Stomach smooth muscle (tissue), 2 donors: ENCODE measurements around the gene C20orf202.

Source experiments
- H3K27ac ChIP-seq: one replicate; pipeline ENCODE4 v1.7.0; 2013; ENCODE audit warnings: mild to moderate bottlenecking, low read length, inconsistent platforms
- H3K27me3 ChIP-seq, 2 donors: one replicate each; pipeline ENCODE4 v1.7.0; 2013; ENCODE audit warnings: low read length in 2 of 2; ENCODE audit not compliant: insufficient read depth in 2 of 2, control insufficient read depth in 1 of 2
- H3K36me3 ChIP-seq, 2 donors: one replicate each; pipeline ENCODE4 v1.7.0; 2013; ENCODE audit warnings: low read length in 2 of 2; ENCODE audit not compliant: control insufficient read depth in 2 of 2, insufficient read depth in 2 of 2
- H3K4me1 ChIP-seq: one replicate; pipeline ENCODE4 v1.7.0; 2013; ENCODE audit warnings: low read length; ENCODE audit not compliant: control insufficient read depth, insufficient read depth
- H3K4me3 ChIP-seq, 2 donors: one replicate each; pipeline ENCODE4 v1.7.0; 2013; ENCODE audit warnings: low read length in 2 of 2
- H3K9ac ChIP-seq, 2 donors: one replicate each; pipeline ENCODE4 v1.7.0; 2013; ENCODE audit warnings: low read length in 2 of 2, mild to moderate bottlenecking in 1 of 2
- H3K9me3 ChIP-seq, 2 donors: one replicate each; pipeline ENCODE4 v1.7.0; 2013; ENCODE audit warnings: low read length in 2 of 2; ENCODE audit not compliant: control insufficient read depth in 2 of 2
- donor health status: healthy.
- donor health status: Pancreatic carcinoma.

Gene C20orf202

GRCh38 chr20:1195226-1195625 lies 8.0 kb upstream of the C20orf202 start:
- Histone ChIP-seq H3K4me1 (no peaks in the 10 kb centered on the region), H3K27ac (no peak overlapping the region), H3K36me3 (no peaks in the 10 kb centered on the region), H3K9me3 (no peaks in the 10 kb centered on the region), H3K9ac (no peak overlapping the region), H3K27me3 (peaks cover 0 to 8% of the 10 kb centered on the region in 2 donors), H3K4me3 (no peak overlapping the region)

GRCh38 chr20:1196634-1197033 lies 6.6 kb upstream of the C20orf202 start:
- no peaks in the 10 kb centered on the region for H3K4me1 ChIP-seq
- no peak overlapping the region for H3K27ac ChIP-seq
- no peaks in the 10 kb centered on the region for H3K9me3 ChIP-seq
- H3K4me3 ChIP-seq = no peak overlapping the region
- H3K36me3 ChIP-seq = no peaks in the 10 kb centered on the region
- peaks cover 0 to 6% of the 10 kb centered on the region in 2 donors for H3K27me3 ChIP-seq
- no peak overlapping the region for H3K9ac ChIP-seq

GRCh38 chr20:1197801-1198200 lies 5.5 kb upstream of the C20orf202 start:
- H3K9me3 ChIP-seq = no peaks in the 10 kb centered on the region
- no peak overlapping the region for H3K4me3 ChIP-seq
- H3K36me3 ChIP-seq = no peaks in the 10 kb centered on the region
- no peaks in the 10 kb centered on the region for H3K4me1 ChIP-seq
- H3K27me3 ChIP-seq = peaks cover 0 to 6% of the 10 kb centered on the region in 2 donors
- H3K9ac ChIP-seq = no peak overlapping the region
- H3K27ac ChIP-seq = no peak overlapping the region

DNA sequence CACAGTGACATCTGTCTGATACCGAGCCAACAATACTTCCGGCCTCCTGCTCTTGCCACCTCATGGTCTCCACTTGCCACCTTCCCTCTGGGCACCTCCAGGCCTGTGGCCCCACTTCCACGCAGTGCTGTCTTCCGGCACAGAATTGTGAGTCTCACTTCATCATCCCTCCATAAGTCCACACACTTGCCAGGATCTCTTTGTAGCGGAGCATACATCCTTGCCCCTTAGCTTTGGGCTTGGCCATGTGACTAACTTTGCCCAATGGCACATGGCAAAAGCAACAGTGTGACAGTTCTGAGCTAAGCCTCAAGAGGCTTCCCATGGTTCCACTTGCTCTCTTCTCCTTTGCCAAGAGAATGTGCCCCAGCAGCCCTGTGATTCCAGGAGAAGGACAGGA lies 4.5 kb upstream of the C20orf202 start:
- peaks cover 0 to 6% of the 10 kb centered on the region in 2 donors for H3K27me3 ChIP-seq
- no peaks in the 10 kb centered on the region for H3K4me1 ChIP-seq
- no peak overlapping the region for H3K9ac ChIP-seq
- H3K36me3 ChIP-seq = no peaks in the 10 kb centered on the region
- no peaks in the 10 kb centered on the region for H3K9me3 ChIP-seq
- no peak overlapping the region for H3K27ac ChIP-seq
- no peak overlapping the region for H3K4me3 ChIP-seq

- H3K27me3 ChIP-seq = peaks cover 0 to 8% of the 10 kb centered on the region in 2 donors
- H3K4me1 ChIP-seq = no peaks in the 10 kb centered on the region
- no peak overlapping the region for H3K4me3 ChIP-seq
- no peak overlapping the region for H3K9ac ChIP-seq
- no peak overlapping the region for H3K27ac ChIP-seq
- H3K9me3 ChIP-seq = no peaks in the 10 kb centered on the region
- H3K36me3 ChIP-seq = no peaks in the 10 kb centered on the region
Measured at GRCh38 chr20:1199212-1199873, 3.9 kb upstream of the C20orf202 start.

DNA sequence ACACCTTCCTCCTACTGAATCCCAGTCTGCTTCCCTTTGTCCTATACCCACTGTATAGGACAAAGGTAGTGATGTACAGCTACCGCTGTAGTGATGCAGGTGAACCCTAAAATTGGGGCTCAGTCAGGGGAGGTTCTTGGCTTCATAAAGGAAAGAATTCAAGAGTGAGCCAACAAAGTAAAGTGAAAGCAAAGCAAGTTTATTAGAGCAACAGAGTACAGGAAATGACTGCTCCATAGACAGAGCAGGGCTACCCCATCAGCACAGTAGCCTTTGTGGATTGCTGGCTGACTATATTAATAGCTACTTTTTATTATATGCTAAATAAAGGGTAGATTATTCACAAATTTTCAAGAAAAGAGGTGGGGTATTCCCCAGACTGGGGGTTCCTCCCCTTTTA lies 3.3 kb upstream of the C20orf202 start:
- H3K27me3 ChIP-seq = peaks cover 0 to 9% of the 10 kb centered on the region in 2 donors
- no peaks in the 10 kb centered on the region for H3K4me1 ChIP-seq
- no peak overlapping the region for H3K27ac ChIP-seq
- H3K36me3 ChIP-seq = no peaks in the 10 kb centered on the region
- H3K4me3 ChIP-seq = no peak overlapping the region
- no peaks in the 10 kb centered on the region for H3K9me3 ChIP-seq
- no peak overlapping the region for H3K9ac ChIP-seq

GRCh38 chr20:1203630-1204029 lies 376 bp downstream of the C20orf202 start:
- no peak overlapping the region for H3K9ac ChIP-seq
- no peak overlapping the region for H3K27ac ChIP-seq
- no peaks in the 10 kb centered on the region for H3K9me3 ChIP-seq
- H3K36me3 ChIP-seq = no peaks in the 10 kb centered on the region
- H3K4me1 ChIP-seq = no peaks in the 10 kb centered on the region
- H3K27me3 ChIP-seq = peaks cover 0 to 12% of the 10 kb centered on the region in 2 donors
- no peak overlapping the region for H3K4me3 ChIP-seq

GRCh38 chr20:1204113-1204512 lies 859 bp downstream of the C20orf202 start:
- H3K9me3 ChIP-seq = no peaks in the 10 kb centered on the region
- H3K36me3 ChIP-seq = no peaks in the 10 kb centered on the region
- H3K4me3 ChIP-seq = no peak overlapping the region
- no peak overlapping the region for H3K9ac ChIP-seq
- H3K27ac ChIP-seq = no peak overlapping the region
- H3K27me3 ChIP-seq = peaks cover 0 to 9% of the 10 kb centered on the region in 2 donors
- H3K4me1 ChIP-seq = no peaks in the 10 kb centered on the region

GRCh38 chr20:1204576-1204975 lies 1.3 kb downstream of the C20orf202 start:
- Histone ChIP-seq H3K36me3 (no peaks in the 10 kb centered on the region), H3K9ac (no peak overlapping the region), H3K27ac (no peak overlapping the region), H3K27me3 (peaks cover 0 to 11% of the 10 kb centered on the region in 2 donors), H3K4me1 (no peaks in the 10 kb centered on the region), H3K9me3 (no peaks in the 10 kb centered on the region), H3K4me3 (no peak overlapping the region)

- Histone ChIP-seq H3K27ac (no peak overlapping the region), H3K4me1 (no peaks in the 10 kb centered on the region)
Measured at GRCh38 chr20:1205802-1206201, 2.5 kb downstream of the C20orf202 start.

GRCh38 chr20:1206366-1207148 lies 3.3 kb downstream of the C20orf202 start:
- H3K4me3 ChIP-seq = no peak overlapping the region
- no peaks in the 10 kb centered on the region for H3K4me1 ChIP-seq
- H3K9ac ChIP-seq = no peak overlapping the region
- peaks cover 0 to 14% of the 10 kb centered on the region in 2 donors for H3K27me3 ChIP-seq
- no peak overlapping the region for H3K27ac ChIP-seq
- no peaks in the 10 kb centered on the region for H3K36me3 ChIP-seq
- H3K9me3 ChIP-seq = no peaks in the 10 kb centered on the region

More at GRCh38 chr20:1205802-1206201, 2.5 kb downstream of the C20orf202 start:
- H3K4me3 ChIP-seq = no peak overlapping the region
- H3K27me3 ChIP-seq = peaks cover 0 to 11% of the 10 kb centered on the region in 2 donors
- no peaks in the 10 kb centered on the region for H3K36me3 ChIP-seq
- no peak overlapping the region for H3K9ac ChIP-seq
- no peaks in the 10 kb centered on the region for H3K9me3 ChIP-seq
